GM23338 (cell line): ENCODE results near the gene MYL6. TPM values are rescaled to one million over a fixed set of nuclear protein-coding genes. Genes with fewer than 3 reads are reported as not detected.

Experiments
- ATAC-seq: fragments of 200-7000 bp; cut with Tn5 transposase; 3 replicates; pipeline ENCODE4 v1.9.1; 2020
- DNase-seq: peaks from one replicate; pipeline ENCODE4 v3.0.0-alpha.2; 2015; ENCODE audit warnings: low spot score
- H2AFZ ChIP-seq: fragments of 200-600 bp; sonication (generic); 2 replicates; pipeline ENCODE4 v1.8.0; 2016; ENCODE audit warnings: antibody characterized with exemption, mild to moderate bottlenecking, moderate library complexity
- H3F3A ChIP-seq: fragments of 200-600 bp; sonication (generic); replicated peaks from 2 replicates; pipeline ENCODE4 v1.8.0; 2017; ENCODE audit warnings: antibody characterized with exemption, mixed run types, low read depth
- H3K27ac ChIP-seq: fragments of 200-600 bp; sonication (generic); 2 replicates; pipeline ENCODE4 v1.6.1; 2016; ENCODE audit warnings: low read depth
- H3K27me3 ChIP-seq: fragments of 200-600 bp; sonication (generic); 2 replicates; pipeline ENCODE4 v1.8.0; 2016; ENCODE audit warnings: mild to moderate bottlenecking, mixed run types, moderate library complexity; ENCODE audit not compliant: insufficient read depth
- H3K36me3 ChIP-seq: fragments of 200-600 bp; sonication (generic); 2 replicates; pipeline ENCODE4 v1.8.0; 2016; ENCODE audit warnings: mild to moderate bottlenecking; ENCODE audit not compliant: insufficient read depth
- H3K4me1 ChIP-seq: fragments of 200-600 bp; sonication (generic); 2 replicates; pipeline ENCODE4 v1.8.0; 2016; ENCODE audit warnings: mild to moderate bottlenecking, moderate library complexity; ENCODE audit not compliant: insufficient read depth
- H3K4me2 ChIP-seq: fragments of 200-600 bp; sonication (generic); 2 replicates; pipeline ENCODE4 v1.7.1; 2017; ENCODE audit warnings: mixed run types
- H3K4me3 ChIP-seq: fragments of 200-600 bp; sonication (generic); 2 replicates; pipeline ENCODE4 v1.6.1; 2016; ENCODE audit warnings: mixed run types
- H3K79me2 ChIP-seq: fragments of 200-600 bp; sonication (generic); replicated peaks from 2 replicates; pipeline ENCODE4 v1.8.0; 2017; ENCODE audit warnings: mild to moderate bottlenecking; ENCODE audit not compliant: insufficient read depth
- H3K9me2 ChIP-seq: fragments of 200-600 bp; sonication (generic); 2 replicates; pipeline ENCODE4 v1.8.0; 2017; ENCODE audit not compliant: insufficient read depth
- H4K20me1 ChIP-seq: fragments of 200-600 bp; sonication (generic); replicated peaks from 2 replicates; pipeline ENCODE4 v1.8.0; 2017; ENCODE audit warnings: mild to moderate bottlenecking; ENCODE audit not compliant: insufficient read depth
- H3K27ac Mint-ChIP-seq: 2 replicates; pipeline ENCODE4 v1.8.0; 2020; ENCODE audit warnings: inconsistent platforms, mild to moderate bottlenecking, moderate library complexity, mixed read lengths
- H3K27me3 Mint-ChIP-seq: 3 replicates; pipeline ENCODE4 v1.8.0; 2022; ENCODE audit warnings: low read depth, mild to moderate bottlenecking, moderate library complexity, mixed read lengths, inconsistent platforms; ENCODE audit not compliant: insufficient read depth, poor library complexity
- H3K36me3 Mint-ChIP-seq: 3 replicates; pipeline ENCODE4 v1.8.0; 2021; ENCODE audit warnings: low read depth, mild to moderate bottlenecking, inconsistent platforms, moderate library complexity, mixed read lengths
- H3K4me1 Mint-ChIP-seq: 3 replicates; pipeline ENCODE4 v1.8.0; 2020; ENCODE audit warnings: mild to moderate bottlenecking, inconsistent platforms, mixed read lengths
- H3K4me3 Mint-ChIP-seq: 3 replicates; pipeline ENCODE4 v1.8.0; 2021; ENCODE audit warnings: moderate library complexity, mild to moderate bottlenecking, inconsistent platforms, mixed read lengths
- H3K9me3 Mint-ChIP-seq: 3 replicates; pipeline ENCODE4 v1.8.0; 2020; ENCODE audit warnings: moderate library complexity, mild to moderate bottlenecking, inconsistent platforms, mixed read lengths
- CTCF ChIP-seq, 2 experiments: fragments of 200-600 bp in 1 of 2; sonication (generic) in 1 of 2; conservative IDR thresholded peaks; 2 replicates each; pipeline versions ENCODE4 v1.5.1 to v1.6.1; 2016 to 2017; ENCODE audit warnings: antibody characterized with exemption in 2 of 2, low read depth in 2 of 2, mild to moderate bottlenecking in 2 of 2, moderate library complexity in 1 of 2
- ETS1 ChIP-seq: IDR thresholded peaks from 2 replicates; pipeline ENCODE4 v1.6.1; 2016; ENCODE audit warnings: antibody characterized with exemption
- EZH2 ChIP-seq: fragments of 200-600 bp; sonication (generic); IDR thresholded peaks from one replicate; pipeline ENCODE4 v1.8.0; 2017; ENCODE audit warnings: antibody characterized with exemption, mild to moderate bottlenecking, low read depth; ENCODE audit not compliant: unreplicated experiment
- EZH2phosphoT487 ChIP-seq: fragments of 200-600 bp; sonication (generic); IDR thresholded peaks from one replicate; pipeline ENCODE4 v1.8.1; 2018; ENCODE audit warnings: antibody characterized with exemption; ENCODE audit not compliant: unreplicated experiment
- JUNB ChIP-seq: IDR thresholded peaks from one replicate; pipeline ENCODE4 v1.6.1; 2016; ENCODE audit warnings: antibody characterized with exemption; ENCODE audit not compliant: unreplicated experiment
- REST ChIP-seq: IDR thresholded peaks from one replicate; pipeline ENCODE4 v1.6.1; 2018; ENCODE audit warnings: antibody characterized with exemption; ENCODE audit not compliant: unreplicated experiment
- STAT1 ChIP-seq: IDR thresholded peaks from one replicate; pipeline ENCODE4 v1.6.1; 2016; ENCODE audit warnings: antibody characterized with exemption; ENCODE audit not compliant: unreplicated experiment
- ZNF331 ChIP-seq: fragments of 250-450 bp; sonication (Bioruptor Pico); IDR thresholded peaks from 2 replicates; pipeline ENCODE4 v1.5.0; 2020; ENCODE audit warnings: low read depth, mild to moderate bottlenecking, moderate library complexity
- polyA plus RNA-seq: library from polyadenylated mRNA; unstranded; fragments of >200 nt; fragmentation: Nextera tagmentation; extraction: Ambion mirVana; gene quantifications from 2 replicates; pipeline ENCODE4 v1.2.1, GENCODE V29; 2016
- total RNA-seq: library from RNA; depleted of rRNA; stranded (reverse); fragments of >200 nt; shearing (Covaris generic); gene quantifications from 2 replicates; pipeline ENCODE4 v1.2.3, GENCODE V29; 2014

Gene MYL6
- total and polyA plus RNA-seq, 2 experiments from 2014 or later: 1,092 to 1,545 TPM

- Mint-ChIP-seq H3K4me1 (no peaks in the 10 kb centered on the region), H3K36me3 (peaks cover 65% of the 10 kb centered on the region), H3K27ac (no peak overlapping the region), H3K4me3 (no peak overlapping the region), H3K9me3 (no peaks in the 10 kb centered on the region), H3K27me3 (peaks cover 4% of the 10 kb centered on the region)
- ATAC-seq: no peak
- Histone ChIP-seq H3F3A (peaks cover 6% of the 10 kb centered on the region; the same call in 1 of the 2 replicates), H3K79me2 (no peaks in the 10 kb centered on the region), H3K36me3 (peaks cover 50% of the 10 kb centered on the region), H3K4me3 (no peak overlapping the region), H2AFZ (no peak overlapping the region), H3K27ac (no peak overlapping the region), H3K9me2 (no peaks in the 10 kb centered on the region), H3K27me3 (no peaks in the 10 kb centered on the region), H3K4me2 (no peak overlapping the region), H4K20me1 (no peaks in the 10 kb centered on the region; the same call in 1 of the 2 replicates), H3K4me1 (no peaks in the 10 kb centered on the region)
- no peak for DNase-seq
- TF ChIP-seq ETS1 (no peak), JUNB (no peak), EZH2phosphoT487 (no peak)
These were observed 14.3 kb upstream of the MYL6 start for GRCh38 chr12:56143870-56144269.

GRCh38 chr12:56145217-56145616 lies 12.9 kb upstream of the MYL6 start:
- H3K9me2 ChIP-seq: no peaks in the 10 kb centered on the region
- H3K27me3 ChIP-seq: no peaks in the 10 kb centered on the region
- peaks cover 2% of the 10 kb centered on the region for H3K27me3 Mint-ChIP-seq
- no peaks in the 10 kb centered on the region for H3K9me3 Mint-ChIP-seq
- H3K4me1 Mint-ChIP-seq: no peaks in the 10 kb centered on the region
- no peaks in the 10 kb centered on the region for H3K4me1 ChIP-seq
- H3K79me2 ChIP-seq: no peaks in the 10 kb centered on the region
- ATAC-seq (no peak), DNase-seq (no peak)
- peaks cover 37% of the 10 kb centered on the region for H3K36me3 ChIP-seq
- H3K36me3 Mint-ChIP-seq: peaks cover 54% of the 10 kb centered on the region
- H3K4me3 Mint-ChIP-seq: no peak overlapping the region; the same call in 2 of the 3 replicates
- no peak overlapping the region for H3K4me2 ChIP-seq
- no peak overlapping the region for H3K27ac ChIP-seq
- H3K4me3 ChIP-seq: no peak overlapping the region
- H3F3A ChIP-seq: peaks cover 7% of the 10 kb centered on the region; the same call in 1 of the 2 replicates
- no peak overlapping the region for H3K27ac Mint-ChIP-seq
- no peak overlapping the region for H2AFZ ChIP-seq
- no peaks in the 10 kb centered on the region; the same call in 1 of the 2 replicates for H4K20me1 ChIP-seq
- TF ChIP-seq CTCF (conservative IDR thresholded peaks at IDR 0.05; ENCODE audit: low read depth in 2 of 2) (no peak), ZNF331 (CRISPR knock-in tag) (no peak), EZH2 (no peak), REST (no peak), STAT1 (no peak)
